Measurements from ENCODE around the gene LRMDA.

- no peak for TF ChIP-seq POLR2AphosphoS5 (IDR thresholded peaks at IDR 0.05)
- no peak for TF ChIP-seq CTCF (IDR thresholded peaks at IDR 0.05)
- TF ChIP-seq POLR2A (IDR thresholded peaks at IDR 0.05) = no peak
Measured at GRCh38 chr10:76111404-76111803, 680.0 kb downstream of the LRMDA start.

All from transverse colon (tissue), 4 donors.